Choroid plexus epithelial cell (primary cell): ENCODE data around the gene AVPR2.

ENCODE experiments used
- DNase-seq: peaks from one replicate; pipeline ENCODE4 v3.0.0-alpha.2; 2010; ENCODE audit warnings: low read depth
- H3K4me3 ChIP-seq: 2 replicates; pipeline ENCODE4 v1.5.1; 2011; ENCODE audit warnings: low read depth, mild to moderate bottlenecking, control low read depth, low read length, moderate library complexity
- TF ChIP-seq, protein P1 (sequence below): conservative IDR thresholded peaks from 2 replicates; pipeline ENCODE4 v1.5.1; 2011; ENCODE audit warnings: low read depth, mild to moderate bottlenecking, control low read depth, inconsistent platforms, low read length, moderate library complexity

AVPR2 gene

DNA sequence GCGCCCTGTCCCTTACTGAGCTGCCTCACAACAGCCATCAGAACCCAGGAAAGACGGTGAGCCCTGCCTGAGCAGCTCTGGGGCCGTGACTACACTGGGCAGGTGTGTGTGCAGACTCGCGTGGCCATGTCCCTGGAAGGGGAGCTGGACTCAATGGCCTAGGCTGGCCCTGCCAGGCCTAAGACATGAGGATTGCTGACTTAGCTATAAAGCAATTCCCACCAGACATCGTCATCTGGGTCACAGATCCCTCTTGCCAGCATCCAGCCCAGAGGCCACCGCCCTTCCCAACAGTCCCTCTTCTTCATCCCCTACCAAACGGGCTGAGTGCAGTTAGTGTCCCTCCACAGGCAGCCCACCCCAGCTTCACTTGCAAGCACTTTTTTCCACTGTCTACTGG, 26.7 kb downstream of the AVPR2 start:
- DNase-seq: no peak
- no peak overlapping the region for H3K4me3 ChIP-seq
- TF ChIP-seq, protein P1, sequence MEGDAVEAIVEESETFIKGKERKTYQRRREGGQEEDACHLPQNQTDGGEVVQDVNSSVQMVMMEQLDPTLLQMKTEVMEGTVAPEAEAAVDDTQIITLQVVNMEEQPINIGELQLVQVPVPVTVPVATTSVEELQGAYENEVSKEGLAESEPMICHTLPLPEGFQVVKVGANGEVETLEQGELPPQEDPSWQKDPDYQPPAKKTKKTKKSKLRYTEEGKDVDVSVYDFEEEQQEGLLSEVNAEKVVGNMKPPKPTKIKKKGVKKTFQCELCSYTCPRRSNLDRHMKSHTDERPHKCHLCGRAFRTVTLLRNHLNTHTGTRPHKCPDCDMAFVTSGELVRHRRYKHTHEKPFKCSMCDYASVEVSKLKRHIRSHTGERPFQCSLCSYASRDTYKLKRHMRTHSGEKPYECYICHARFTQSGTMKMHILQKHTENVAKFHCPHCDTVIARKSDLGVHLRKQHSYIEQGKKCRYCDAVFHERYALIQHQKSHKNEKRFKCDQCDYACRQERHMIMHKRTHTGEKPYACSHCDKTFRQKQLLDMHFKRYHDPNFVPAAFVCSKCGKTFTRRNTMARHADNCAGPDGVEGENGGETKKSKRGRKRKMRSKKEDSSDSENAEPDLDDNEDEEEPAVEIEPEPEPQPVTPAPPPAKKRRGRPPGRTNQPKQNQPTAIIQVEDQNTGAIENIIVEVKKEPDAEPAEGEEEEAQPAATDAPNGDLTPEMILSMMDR: no peak

GRCh38 chrX:153931748-153932147, 27.3 kb downstream of the AVPR2 start:
- TF ChIP-seq, protein P1: no peak
- no peak for DNase-seq
- no peak overlapping the region for H3K4me3 ChIP-seq

- H3K4me3 ChIP-seq: no peak overlapping the region
- DNase-seq: no peak
- TF ChIP-seq, protein P1: no peak
These were observed 27.9 kb downstream of the AVPR2 start for GRCh38 chrX:153932220-153932915.

- TF ChIP-seq, protein P1: no peak
- peak; percentile 44 for DNase-seq
- H3K4me3 ChIP-seq: peak overlapping the region; percentile 70
These were observed 29.3 kb downstream of the AVPR2 start for GRCh38 chrX:153933748-153934147.

DNA sequence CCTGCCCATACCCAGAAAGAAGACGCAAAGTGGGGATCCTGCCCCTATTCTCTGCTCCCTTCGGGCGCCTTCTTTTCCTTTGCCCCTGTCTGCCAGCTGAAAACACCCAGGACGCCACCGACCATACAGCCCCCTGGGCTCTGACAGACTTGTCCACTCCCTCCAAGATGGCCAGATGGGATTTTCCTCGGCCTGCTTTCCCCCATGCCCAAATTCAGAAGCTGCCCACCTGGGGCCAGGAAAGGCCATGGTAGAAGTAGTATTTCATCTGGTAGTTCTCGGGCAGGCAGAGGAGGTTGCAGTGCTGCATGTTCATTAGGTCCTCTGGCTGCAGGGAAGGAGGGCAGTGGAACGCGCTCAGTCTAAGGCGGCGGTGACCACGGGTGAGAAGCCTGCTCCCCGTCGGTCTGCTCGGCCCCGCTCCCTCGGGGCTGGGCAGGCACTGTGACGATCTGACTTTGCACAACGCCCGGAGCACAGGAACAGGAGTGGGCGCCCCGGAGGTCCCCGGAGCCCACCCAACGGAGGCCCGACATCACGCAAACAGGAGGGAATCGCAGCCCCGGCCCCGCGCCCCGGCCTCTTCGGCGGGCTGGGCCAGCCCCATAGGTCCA, 29.8 kb downstream of the AVPR2 start:
- DNase-seq: no peak

GRCh38 chrX:153934762-153935325, 30.4 kb downstream of the AVPR2 start, which contains the start of gene NAA10:
Gene NAA10, minus strand, starts transcription at chrX:153935037. Its CDS starts 133 bp downstream, at chrX:153934904.
- DNase-seq: peak; percentile 69
- TF ChIP-seq, protein P1: no peak
- H3K4me3 ChIP-seq: peak within 1 kb of the TSS; percentile 70

More for the DNA sequence above, 29.8 kb downstream of the AVPR2 start:
- H3K4me3 ChIP-seq: peak overlapping the region; percentile 70
- TF ChIP-seq, protein P1: no peak
